Stimulated activated CD8-positive, alpha-beta memory T cell treated with anti-CD3 and anti-CD28 coated beads, Interleukin-4, amount 100 ng/mL, for 48 hours (primary cell): Measurements from ENCODE around the gene VWC2L.

ENCODE experiments used
- DNase-seq: peaks from one replicate; pipeline ENCODE4 v3.0.0-alpha.2; 2020

Gene VWC2L

GRCh38 chr2:214469728-214470127 lies 58.9 kb downstream of the VWC2L start:
- DNase-seq, result no peak

- DNase-seq, result no peak
Observed at GRCh38 chr2:214471382-214471781, 60.5 kb downstream of the VWC2L start.

- no peak for DNase-seq
Observed at GRCh38 chr2:214471990-214472389, 61.1 kb downstream of the VWC2L start.

- DNase-seq, result no peak
Observed at GRCh38 chr2:214477305-214477704, 66.5 kb downstream of the VWC2L start.

GRCh38 chr2:214481204-214481603 lies 70.3 kb downstream of the VWC2L start:
- DNase-seq, result no peak

- DNase-seq, result no peak
Observed at GRCh38 chr2:214482728-214483127, 71.9 kb downstream of the VWC2L start.

GRCh38 chr2:214484239-214484638 lies 73.4 kb downstream of the VWC2L start:
- no peak for DNase-seq

GRCh38 chr2:214484701-214485100 lies 73.8 kb downstream of the VWC2L start:
- DNase-seq, result no peak

GRCh38 chr2:214489181-214489580 lies 78.3 kb downstream of the VWC2L start:
- no peak for DNase-seq

- DNase-seq, result no peak
Observed at GRCh38 chr2:214489702-214490101, 78.8 kb downstream of the VWC2L start.

- no peak for DNase-seq
Observed at GRCh38 chr2:214492152-214492551, 81.3 kb downstream of the VWC2L start.

- DNase-seq, result no peak
Observed at GRCh38 chr2:214492608-214493007, 81.8 kb downstream of the VWC2L start.

GRCh38 chr2:214497489-214497888 lies 86.6 kb downstream of the VWC2L start:
- DNase-seq, result no peak

GRCh38 chr2:214503568-214503967 lies 92.7 kb downstream of the VWC2L start:
- DNase-seq, result no peak

GRCh38 chr2:214504599-214505376 lies 93.9 kb downstream of the VWC2L start:
- DNase-seq, result no peak

GRCh38 chr2:214507032-214507431 lies 96.2 kb downstream of the VWC2L start:
- DNase-seq, result no peak

GRCh38 chr2:214514704-214515103 lies 103.8 kb downstream of the VWC2L start:
- DNase-seq, result no peak

- DNase-seq, result no peak
Observed at GRCh38 chr2:214515111-214515510, 104.3 kb downstream of the VWC2L start.

GRCh38 chr2:214519258-214519818 lies 108.5 kb downstream of the VWC2L start:
- DNase-seq, result no peak

GRCh38 chr2:214529021-214529420 lies 118.2 kb downstream of the VWC2L start:
- DNase-seq, result no peak

- no peak for DNase-seq
Observed at GRCh38 chr2:214529514-214529913, 118.7 kb downstream of the VWC2L start.

GRCh38 chr2:214533541-214533940 lies 122.7 kb downstream of the VWC2L start:
- DNase-seq, result no peak

GRCh38 chr2:214536625-214537024 lies 125.8 kb downstream of the VWC2L start:
- no peak for DNase-seq

- no peak for DNase-seq
Observed at GRCh38 chr2:214537929-214538328, 127.1 kb downstream of the VWC2L start.

- DNase-seq, result no peak
Observed at GRCh38 chr2:214542295-214542694, 131.4 kb downstream of the VWC2L start.
